HG03520 (cell line): ENCODE measurements around the gene HDGFL1.

ENCODE experiments used
- ATAC-seq: cut with Tn5 transposase; IDR thresholded peaks from one replicate; pipeline ENCODE4 v1.9.1; 2021; ENCODE audit warnings: mild to moderate bottlenecking, moderate library complexity; ENCODE audit not compliant: unreplicated experiment

HDGFL1 gene

DNA sequence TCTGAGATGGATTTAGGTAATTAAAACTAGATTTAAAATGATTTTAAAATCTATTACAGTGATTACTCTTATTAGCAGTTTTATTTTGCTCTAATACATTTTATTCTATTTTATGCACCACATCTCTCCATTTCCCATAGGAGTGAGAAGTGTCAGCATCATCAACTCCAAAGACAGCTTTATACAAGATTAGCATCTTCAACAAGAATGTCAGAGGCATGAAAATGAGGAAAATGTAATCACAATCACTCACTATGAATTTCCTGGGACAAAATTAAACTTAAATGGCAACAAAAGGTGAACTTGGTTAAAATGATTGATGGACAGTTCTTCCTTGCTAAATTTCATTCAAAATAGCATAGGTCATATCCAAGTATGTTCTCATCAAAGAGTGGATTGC, 19.8 kb downstream of the HDGFL1 start:
- no peak for ATAC-seq

DNA sequence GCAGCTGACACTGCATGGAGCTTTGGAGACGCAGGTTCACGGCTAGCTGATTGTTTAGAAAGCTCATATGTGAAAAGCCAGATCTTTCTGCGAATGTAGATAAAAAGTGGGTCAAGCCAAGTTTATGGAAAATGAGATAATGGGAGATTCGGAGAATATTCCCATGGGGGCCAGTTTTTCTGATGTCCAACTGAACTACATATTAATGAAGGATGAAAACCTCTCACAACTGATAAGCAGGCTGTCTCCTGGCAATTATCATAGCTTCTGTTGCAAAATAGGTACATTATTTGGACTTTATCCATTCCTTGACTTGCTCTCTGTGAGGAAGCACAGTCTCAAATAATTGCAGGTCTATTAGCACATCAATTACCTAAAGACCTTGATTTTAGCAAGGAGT, 21.1 kb downstream of the HDGFL1 start:
- no peak for ATAC-seq

DNA sequence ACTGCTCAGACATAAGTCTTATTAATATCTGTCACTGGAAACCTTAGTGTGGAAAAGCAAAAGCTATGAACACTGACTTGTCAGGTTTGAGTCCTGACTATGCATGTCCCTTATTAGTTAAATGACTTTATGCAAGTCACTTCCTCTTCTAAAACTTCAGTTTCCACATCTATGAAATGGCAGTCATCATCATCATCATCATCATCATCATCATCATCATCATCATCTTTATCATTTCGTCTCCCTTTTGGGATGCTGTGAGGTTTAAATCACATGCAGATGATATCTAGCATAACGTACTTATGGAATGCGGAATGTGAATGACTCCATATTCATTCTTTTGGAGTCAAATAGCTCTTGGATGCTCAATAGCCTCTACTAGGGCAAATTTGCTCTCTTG, 24.5 kb downstream of the HDGFL1 start:
- no peak for ATAC-seq

DNA sequence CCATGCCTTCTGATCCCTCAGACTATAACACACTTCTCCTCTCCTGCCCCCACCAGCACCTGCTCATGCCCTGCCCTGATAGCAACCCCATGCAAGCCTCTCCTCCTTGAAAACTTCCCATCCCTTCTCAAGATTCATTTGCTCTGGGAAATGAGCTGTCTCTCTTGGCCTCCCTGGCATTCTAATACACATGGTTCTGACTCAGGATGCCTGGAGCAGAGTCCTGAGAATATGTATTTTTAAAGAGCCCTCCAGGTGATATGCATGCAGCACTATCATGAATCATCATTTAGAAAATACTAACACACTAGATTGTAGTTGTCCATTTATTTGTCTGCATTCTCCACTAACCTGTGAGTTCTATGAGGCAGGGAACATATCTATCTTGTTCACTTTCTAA, 26.6 kb downstream of the HDGFL1 start:
- no peak for ATAC-seq

DNA sequence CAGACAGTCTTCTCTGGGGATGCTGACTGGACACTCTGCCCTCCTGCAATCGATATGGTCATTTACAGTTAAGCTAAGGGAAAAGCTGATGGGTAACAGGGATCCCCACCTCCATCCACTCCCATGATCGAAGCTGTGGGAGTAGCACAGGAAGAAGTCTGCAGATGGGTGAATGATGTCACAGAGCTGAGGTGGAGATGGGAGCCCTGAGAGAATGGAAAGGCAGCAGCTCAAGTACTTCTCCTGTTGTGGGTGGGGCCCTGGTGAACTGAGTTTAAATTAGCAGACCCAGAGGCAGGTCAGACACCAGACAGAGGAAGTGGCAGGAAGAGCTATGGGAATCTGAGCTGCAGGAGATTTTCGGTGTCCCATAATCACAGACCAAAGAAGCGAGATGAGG, 29.0 kb downstream of the HDGFL1 start:
- ATAC-seq: no peak

DNA sequence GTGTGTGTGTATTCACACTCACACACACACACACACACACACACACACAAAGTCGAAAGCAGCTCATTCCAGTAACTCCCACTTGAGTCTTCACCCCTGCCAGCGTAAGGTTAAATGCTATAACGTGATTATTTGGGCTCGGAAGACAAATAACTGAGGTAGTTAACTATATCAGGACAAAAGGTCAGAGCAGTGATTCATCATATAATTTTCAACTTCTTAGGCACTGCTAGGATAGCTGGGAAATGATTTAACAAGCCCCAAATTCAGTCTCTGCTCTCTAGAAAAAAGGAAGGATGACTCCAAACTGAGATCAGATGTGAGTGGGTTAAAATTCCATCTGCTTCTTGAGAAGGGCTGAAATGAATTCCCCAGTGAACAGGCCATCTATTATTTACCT, 30.7 kb downstream of the HDGFL1 start:
- no peak for ATAC-seq

DNA sequence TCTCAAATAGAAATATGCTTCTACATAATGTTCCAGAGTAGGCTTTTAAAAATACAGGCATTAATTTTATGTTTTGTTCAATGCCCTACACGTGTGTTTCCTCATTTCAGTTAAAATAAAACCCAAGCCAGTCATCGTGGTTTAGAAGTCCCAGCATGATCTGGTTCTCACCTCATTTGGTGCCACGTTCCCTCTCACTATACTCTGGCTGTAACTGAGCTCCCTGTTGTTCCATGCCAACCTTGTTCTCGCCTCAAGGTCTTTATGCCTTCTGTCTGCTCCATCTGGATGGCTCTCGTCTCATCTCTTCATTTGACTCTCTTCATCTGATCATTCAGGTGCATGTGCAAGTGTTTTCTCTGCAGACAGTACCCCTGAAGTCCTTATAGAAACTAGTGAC, 32.6 kb downstream of the HDGFL1 start:
- no peak for ATAC-seq

DNA sequence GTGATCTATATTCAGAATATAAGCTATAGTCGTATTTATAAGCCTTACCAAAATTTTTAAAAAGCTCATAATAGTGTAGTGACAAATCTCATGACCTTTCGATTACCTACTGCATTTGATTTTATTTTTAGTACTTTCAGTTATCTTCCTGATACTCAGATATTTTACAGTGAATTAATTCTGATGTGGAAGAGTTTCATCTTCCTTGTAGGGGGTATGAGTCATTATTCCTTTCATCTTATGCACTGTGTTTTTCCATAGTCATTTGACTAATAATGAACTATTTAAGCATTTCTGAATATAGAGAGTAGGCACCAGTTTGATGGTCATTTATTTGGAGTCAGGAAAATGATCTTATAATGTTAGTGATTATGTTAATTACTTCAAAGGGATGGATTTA, 36.4 kb downstream of the HDGFL1 start:
- no peak for ATAC-seq

DNA sequence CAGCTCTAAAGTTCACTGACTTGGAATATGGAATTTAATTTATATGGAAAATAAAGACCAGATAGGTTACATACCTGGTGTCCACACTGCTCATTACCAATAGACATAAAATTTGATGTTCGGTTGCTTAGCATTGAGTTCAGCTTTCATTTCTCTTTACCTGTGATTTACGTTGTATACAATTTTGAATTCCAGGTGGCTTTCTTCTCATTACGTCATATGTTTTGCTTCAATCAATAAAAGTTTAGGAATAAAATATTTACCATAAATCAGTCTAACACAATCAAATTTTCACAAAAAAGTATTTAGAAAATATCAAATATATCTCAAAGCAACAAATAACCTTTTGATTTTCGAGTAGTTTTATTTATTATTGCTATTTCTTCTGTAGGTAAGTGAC, 40.8 kb downstream of the HDGFL1 start:
- no peak for ATAC-seq

DNA sequence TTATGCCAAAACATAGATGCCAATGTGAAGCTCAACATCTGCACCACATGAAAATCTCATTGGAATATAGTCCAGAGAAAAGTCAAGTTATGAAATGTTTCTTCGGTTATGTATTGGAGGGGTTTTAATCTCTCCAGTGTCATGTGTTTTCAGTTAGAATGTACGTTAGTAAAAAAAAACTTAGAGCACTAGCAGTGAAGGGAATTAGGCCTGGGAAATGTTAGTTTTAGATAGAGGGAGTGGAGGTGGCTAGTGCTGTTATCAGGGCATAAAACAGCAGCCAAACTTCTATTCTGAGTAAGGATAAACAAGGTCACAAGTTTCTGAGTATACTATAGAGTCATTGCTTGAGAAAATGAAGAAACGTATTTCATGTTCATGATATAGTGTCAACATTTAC, 42.9 kb downstream of the HDGFL1 start:
- no peak for ATAC-seq

DNA sequence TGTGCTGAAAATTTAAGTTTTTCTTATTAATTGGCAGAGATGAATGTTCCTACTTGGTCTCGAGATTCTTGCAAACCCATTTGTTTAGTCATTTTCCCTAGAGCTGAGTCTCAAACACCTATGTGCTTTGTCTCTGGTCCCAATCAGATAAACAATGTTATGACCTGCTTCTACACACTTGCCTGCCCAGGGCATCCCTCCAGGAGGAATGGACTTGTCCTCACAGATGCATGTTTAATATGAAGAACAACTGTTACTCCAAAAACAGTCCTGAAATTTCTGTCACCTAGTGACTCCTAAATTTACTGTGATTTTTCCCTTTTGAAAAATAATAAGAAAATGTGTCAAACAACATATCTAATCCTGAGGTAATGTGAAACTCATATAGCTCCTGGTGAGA, 43.7 kb downstream of the HDGFL1 start:
- ATAC-seq: no peak

DNA sequence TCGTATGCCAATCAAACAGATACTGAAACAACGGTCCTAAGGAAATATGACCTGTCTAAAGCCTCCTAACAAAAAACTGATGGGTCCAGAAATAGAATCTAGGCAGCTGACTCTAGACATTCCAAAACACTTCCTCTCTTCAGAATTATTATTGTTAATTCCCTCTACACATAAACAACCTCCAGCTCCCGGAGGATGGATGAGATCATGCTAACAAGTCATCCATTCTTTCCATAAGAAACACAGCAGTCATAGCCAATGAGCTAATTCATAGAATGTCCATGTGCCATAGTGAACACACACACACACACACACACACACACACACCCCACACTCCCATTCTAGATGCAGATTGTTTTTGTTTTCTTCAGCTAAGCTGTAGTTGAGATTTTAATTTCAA, 44.3 kb downstream of the HDGFL1 start:
- ATAC-seq: no peak

DNA sequence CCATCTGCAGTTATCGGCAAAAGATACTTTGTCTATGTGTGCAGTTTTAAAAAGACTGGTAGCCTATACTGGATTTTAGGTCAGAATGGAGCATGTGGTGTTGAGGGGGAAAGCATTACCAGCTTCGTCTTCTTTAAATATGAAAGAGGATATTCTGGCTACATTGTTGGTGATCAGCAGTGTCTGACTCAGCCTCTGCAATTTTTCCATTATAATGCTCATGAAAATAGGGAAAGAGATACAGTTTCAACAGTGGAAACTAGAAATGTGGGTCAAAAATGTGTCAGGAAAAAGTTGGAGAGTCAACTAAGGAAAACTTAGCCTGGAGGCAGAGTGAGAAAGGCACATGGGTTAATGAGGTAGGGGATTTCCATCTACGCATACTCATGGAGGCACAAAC, 45.2 kb downstream of the HDGFL1 start:
- ATAC-seq: no peak

DNA sequence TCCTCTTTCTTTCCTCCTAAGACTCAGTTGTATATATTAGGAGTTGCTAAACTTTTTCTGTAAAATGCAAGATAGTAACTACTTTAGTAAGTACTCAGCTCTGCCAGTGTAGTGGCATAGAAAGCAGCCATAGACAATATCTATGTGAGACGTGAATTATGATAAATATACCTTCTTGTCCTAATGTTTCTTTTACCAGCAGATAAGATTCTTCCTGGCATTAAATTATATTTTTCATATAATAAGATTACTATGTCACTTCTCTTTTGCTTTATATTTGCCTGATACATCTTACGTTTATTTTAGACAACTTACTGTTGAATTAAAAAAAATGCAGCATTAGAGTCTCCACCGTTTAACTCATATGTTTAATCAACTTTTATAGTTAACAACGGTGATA, 51.7 kb downstream of the HDGFL1 start:
- ATAC-seq: no peak
